Stimulated activated CD8-positive, alpha-beta memory T cell treated with anti-CD3 and anti-CD28 coated beads, Interleukin-15, amount 100 ng/mL, for 4 hours (primary cell): ENCODE data around the gene YES1.
A peak's percentile ranks its signal among the peaks of the same experiment; 100 is the strongest.

Source experiments
- DNase-seq, 2 donors: peaks; one replicate each; pipeline ENCODE4 v3.0.0-alpha.2; 2020; ENCODE audit warnings: low read depth in 2 of 2

Gene YES1

DNA sequence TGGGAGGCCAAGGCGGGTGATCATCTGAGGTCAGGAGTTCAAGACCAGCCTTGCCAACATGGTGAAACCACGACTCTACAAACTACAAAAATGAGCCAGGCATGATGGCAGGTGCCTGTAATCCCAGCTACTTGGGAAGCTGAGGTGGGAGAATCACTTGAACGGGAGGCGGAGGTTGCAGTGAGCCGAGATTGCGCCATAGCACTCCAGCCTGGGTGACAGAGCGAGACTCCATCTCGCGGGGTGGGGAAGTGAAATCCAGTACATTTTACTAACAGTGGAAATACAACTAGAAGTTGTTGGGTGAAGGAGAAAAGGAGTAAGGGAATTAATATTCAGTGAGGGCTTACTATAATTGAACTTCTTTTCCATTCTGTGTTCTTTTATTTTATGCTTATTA is 86.4 kb downstream of the YES1 start:
- DNase-seq = no peak

DNA sequence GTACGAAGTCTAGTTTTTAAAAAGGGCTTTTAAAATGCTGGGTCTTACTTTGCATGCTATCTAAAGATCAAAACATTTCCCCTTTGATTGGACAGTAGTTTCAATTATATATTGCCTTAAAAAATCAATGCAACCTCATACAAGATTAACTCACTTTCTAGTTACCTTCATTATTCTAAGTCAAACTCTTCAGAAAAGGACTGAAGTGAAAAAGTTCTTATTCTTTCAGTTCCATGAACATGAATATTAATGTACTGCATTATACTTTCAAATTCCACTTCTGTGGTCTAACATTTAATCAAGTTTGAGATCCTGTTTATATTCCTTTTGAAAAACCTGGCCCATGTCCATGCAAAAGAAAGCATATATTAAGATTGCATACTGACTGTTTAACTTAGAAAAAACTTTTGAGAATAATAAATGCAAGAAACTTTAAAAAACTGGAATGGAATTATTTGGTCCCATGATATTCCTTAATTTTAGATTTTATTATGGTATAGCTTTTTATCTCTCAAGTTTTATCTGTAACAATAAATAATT is 88.4 kb downstream of the YES1 start:
- no peak for DNase-seq

- no peak for DNase-seq
These were observed 95.0 kb downstream of the YES1 start for GRCh38 chr18:717003-717402.

DNA sequence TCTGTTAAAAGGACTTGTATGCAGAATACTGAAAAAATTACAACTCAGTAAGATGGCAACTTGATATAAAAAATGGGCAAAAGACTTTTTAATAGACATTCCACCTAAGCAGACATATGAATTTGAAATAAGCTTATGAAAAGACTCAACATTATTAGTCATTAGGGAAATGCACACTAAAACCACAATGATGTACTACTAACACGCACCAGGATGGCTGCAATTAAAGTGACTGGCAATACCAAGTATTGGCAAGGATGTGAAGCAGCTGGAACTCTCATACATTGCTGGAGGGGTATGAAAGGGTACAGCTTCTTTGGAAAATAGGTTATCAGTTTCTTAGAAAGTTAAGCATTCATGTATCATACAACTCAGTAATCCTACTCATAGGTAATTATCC is 96.4 kb downstream of the YES1 start:
- DNase-seq = no peak

DNA sequence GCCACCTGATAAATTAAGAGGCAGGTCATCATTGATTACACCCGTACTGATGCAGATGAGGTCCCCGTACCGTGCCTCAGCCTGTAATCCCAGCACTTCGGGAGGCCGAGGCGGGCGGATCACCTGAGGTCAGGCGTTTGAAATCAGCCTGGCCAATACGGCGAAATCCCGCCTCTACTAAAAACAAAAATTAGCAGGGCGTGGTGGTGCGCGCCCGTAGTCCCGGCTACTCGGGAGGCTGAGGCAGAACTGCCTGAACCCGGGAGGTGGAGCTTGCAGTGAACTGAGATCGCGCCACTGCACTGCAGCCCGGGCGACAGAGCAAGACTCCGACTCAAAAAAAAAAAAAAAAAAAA is 98.9 kb downstream of the YES1 start:
- DNase-seq = no peak

DNA sequence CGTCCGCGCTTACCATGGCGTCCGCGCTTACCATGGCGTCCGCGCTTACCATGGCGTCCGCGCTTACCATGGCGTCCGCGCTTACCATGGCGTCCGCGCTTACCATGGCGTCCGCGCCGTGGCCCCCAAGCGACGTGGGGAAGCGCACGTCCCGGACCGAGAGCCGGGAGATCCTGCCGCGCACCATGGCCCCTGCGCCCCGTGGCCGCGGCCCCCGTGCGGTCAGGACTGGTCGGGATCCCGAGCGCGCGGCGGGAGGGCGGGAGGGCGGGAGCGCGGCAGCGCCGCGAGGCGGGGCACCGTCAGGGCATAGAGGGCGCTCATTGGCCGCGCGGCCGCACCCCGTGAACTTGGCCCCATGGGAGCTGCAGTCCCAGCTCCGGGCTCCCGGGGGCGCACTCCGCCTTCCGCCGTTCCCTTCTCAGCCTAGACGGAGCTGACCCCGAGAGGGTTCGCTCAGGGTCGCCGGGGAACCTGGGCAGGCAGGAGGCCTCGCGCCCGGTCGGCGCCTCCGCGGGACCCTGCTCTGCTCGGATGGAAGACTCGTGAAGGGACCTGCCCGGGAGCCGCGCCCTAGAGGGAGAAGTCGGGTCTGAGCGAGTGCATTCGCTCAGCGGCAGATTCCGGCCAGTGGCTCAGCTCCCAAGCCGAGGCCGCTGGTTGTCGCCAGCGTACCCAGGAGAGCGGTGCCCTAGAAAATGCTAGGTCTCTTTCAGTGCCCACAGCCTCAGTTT is 99.5 kb downstream of the YES1 start, which contains the start of gene ENOSF1:
ENOSF1 (minus strand) TSS at position 230 of the 734 bp plus-strand sequence; CDS start at position 187, 43 bp downstream.
- peak; percentile 59 to 71 for DNase-seq

DNA sequence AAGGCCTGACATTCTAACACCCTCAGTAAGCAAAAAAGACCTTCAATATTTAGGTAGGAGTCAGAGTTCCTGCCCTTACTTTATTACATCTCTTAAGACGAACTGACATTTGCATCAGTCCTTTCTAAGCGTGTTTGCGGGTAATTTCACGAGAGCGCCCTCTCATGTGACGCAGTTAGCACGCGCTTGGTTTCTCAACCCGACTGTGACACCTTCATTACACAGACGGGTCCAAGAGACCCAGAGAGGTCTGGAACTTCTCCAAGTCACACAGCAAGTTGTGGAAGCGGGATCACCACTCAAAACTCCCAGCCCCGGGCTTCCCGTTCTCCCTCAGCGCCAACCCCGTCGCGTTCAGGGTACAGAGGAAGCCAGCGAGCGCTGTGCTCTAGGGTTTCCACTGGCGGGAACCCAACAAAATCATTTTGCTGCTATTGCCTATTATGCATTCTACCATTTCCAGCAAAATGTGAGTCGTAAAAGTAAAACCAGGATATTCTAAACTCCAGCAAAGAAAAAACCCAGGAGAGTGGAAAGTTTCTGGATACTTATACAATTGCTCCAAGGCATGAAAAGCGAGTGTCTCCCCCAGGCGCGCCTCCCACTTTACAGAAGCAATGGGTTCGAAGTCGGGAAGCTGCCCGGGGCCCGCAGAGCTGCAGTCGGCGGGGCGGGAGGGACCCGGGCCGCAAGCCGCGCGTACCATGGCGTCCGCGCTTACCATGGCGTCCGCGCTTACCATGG is 100.2 kb downstream of the YES1 start:
- DNase-seq = peak; percentile 50 to 69

DNA sequence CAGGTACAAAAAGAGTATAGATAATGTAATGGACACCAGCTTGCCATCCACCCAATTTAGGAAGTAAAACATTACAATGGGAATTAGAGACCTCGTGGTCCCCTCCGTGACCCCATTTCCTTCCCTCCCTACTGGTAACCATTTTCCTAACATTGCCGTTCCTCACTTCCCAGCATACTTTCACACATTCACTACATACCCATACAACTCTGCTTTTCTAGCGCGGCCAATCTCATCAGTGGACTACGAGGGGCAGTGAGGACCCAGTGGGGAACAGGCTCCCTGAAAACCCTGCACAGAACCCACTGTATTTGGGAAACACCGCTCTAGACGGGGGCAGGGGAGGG is 100.8 kb downstream of the YES1 start:
- DNase-seq = no peak

DNA sequence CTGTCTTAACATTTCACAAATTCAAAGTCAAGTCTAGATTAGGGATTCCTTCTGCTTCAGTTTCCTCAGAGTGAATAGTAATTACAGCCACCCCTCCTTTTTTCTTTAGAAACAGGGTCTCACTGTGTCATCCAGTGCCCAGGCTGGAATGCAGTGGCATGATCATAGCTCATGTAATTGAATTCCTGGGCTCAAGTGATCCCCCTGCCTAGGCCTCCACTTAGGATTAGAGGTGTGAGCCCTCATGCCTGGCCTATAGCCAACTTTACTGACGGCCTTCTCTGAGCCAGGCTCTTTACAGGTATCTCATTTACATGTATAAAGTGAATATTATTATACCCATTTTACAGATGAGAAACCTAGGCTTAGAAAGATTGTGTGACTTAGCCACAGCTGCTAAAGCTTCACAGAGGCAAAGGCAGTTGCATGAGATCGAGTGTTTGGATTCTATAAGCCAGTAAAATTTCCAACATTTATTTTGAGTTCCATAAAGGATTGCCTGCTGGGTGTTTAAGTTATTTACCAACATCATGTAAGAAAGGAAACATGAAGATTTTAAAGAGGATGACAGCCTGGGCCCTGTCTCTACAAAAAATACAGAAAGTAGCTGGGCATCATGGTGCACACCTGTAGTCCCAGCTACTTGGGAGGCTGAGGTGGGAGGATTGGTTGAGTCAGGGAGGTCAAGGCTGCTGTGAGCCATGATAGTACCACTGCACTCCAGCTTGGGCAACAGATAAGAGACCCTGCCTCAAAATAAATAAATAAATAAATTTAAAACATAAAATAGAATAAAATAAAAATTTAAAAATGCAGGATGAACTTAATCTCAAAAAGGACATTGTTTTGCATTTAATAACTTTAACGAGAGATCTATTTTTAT is 101.4 kb downstream of the YES1 start:
- DNase-seq = no peak

GRCh38 chr18:709771-710170 is 102.3 kb downstream of the YES1 start:
- no peak for DNase-seq

- DNase-seq = no peak
These were observed 103.9 kb downstream of the YES1 start for GRCh38 chr18:708096-708495.

DNA sequence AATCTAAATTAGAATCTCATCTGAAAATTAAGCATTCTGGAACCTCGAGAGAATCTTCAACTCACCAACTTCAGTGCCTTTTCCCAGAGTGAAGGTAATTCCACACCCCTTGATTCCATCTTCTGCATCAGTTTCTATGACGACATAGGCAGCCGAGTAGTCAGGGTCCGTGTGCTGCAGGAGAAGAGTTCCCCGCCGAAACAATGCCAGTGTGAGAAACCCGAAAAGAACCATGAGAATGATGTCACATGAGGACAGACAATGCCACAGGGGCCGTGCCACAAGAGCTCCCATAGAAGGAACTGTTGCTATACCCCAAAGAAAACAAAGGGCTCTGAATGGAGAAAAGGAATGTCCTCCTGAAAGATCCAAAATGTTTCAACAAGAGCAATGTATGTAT is 105.6 kb downstream of the YES1 start:
- no peak for DNase-seq

DNA sequence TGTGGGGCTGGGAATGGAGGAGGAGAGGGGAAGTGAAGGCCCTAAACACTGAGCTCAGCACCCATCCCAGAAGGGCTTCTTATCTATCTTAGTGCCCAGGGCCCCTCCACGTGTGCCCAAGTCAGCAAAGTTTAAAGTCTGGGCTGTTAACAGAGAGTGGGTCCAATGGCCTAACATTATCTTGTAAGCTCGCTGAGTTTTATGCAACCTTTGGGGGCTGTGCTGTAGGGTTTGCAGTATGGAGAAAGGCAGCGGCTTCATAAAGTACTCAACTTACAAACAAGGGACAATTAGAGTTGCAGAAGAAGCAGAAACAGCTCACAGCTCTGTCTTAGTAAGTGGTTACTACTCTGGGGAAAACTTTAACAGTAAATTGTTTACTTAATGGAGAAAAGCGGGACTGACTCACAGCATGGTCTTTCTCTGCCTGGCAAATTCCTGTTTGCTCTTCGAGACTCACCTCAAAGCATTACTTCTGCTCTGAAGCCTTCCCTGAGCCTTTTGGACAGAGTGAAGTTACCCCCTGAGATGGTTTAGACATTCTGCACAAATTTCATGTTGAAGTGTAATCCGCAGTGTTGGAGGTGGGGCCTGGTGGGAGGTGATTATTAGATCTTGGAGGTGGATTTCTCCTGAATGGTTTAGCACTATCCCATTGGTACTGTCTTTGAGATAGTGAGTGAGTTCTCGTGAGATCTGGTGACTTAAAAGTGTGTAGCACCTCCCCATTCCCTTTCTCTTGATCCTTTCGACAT is 108.7 kb downstream of the YES1 start:
- no peak for DNase-seq

GRCh38 chr18:697800-698199 is 114.2 kb downstream of the YES1 start:
- DNase-seq = no peak

DNA sequence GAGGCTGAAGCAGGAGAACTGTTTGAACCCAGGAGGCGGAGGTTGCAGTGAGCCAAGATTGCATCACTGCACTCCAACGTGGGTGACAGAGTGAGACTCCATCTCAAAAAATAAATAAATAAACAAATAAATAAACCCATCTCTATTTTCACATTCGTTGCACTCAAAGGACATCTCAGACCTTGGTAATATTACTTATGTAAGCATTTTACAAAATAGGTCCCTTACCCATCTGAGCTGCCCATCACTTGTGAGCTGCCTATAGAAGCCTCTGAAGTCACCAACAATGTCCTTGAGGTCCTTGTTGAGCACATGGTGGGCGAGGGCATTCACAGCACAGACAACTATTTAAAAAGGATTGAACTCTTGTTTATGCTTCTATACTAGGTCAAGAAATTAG is 115.0 kb downstream of the YES1 start:
- no peak for DNase-seq

DNA sequence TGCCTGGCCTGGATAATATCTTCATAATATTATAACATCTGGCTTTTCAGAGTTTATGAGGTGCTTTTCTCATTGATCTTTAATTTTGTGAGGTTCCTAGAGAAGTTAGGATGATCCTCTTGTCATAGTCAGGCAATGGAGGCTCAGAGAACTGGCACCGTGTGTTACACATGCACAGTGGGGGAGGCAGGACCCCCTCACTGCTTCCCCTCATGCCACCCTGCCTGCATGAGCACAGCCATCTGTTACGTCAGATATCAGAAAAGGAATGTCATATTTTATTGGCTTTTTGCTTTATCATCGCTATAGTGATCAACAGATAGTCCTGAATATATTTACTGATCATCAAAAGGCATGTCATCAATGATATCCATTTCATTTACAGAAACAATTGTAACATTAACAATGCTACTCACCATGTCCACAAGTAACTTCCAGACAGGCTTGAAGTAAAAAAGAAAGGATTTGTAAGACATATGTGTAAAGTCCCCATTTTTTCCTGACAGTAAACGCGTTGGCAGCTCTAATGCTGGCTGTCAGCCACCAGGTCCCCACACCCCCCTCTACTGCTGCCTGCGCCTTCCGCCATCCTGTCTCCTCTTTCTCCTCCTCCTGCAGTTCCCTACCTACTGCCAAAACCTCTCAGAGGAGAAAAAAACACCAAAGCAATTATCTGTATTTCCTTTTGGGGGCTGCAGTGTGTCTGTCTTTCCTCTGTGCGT is 118.4 kb downstream of the YES1 start:
- DNase-seq = no peak

DNA sequence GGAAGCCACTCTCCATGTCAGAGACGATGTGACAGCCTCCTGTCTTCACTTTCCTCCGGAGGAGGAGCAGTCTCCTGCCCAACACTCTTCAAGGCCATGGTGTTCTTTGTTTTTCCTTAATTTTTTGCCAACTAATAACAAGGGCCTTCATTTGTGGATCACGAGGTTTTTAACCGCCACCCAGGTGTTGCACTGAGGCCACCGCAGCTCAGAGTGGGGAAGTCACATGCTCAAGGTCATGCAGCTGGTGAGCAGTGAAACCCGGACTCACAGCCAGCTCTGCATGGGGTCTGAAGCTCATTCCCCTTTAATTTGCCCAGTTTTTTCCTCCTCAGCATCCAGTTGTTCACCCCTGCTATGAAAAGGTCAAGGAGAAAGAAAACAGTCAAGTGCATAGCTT is 119.2 kb downstream of the YES1 start:
- no peak for DNase-seq

DNA sequence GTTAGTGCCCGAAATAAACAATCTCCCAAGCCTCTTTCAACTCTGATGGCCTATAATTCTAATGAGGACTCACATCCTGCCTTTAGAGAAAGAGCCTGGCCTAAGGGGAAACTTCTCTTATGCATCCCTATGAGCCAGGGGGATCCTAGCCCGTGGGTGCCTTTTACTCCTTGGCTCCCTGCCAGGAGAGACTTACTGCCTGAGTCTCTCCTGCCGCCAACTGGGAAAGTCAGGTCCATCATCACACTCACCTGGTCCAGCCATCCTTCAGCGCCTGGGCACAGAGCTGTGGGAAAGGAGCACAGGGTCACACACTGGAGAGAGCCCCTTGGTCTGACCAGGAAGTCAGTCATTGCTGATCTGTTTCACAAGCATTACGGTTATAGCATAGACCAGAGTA is 123.7 kb downstream of the YES1 start:
- DNase-seq = no peak

- DNase-seq = no peak
These were observed 125.5 kb downstream of the YES1 start for GRCh38 chr18:686339-687111.

- DNase-seq = no peak
These were observed 126.6 kb downstream of the YES1 start for GRCh38 chr18:685438-685837.
